KG1 (cell line): ENCODE results near the gene SCGB1D1.
"Not testable (repeated sequence)": the region's sequence is repeated elsewhere in the genome, so short reads cannot be mapped to it uniquely, and the experiment has no call there.

Experiments
- DNase-seq: peaks from one replicate; lab custom pipeline; 2025; lab: John Stamatoyannopoulos, UW

The SCGB1D1 gene

GRCh38 chr11:62166371-62166770 lies 23.6 kb upstream of the SCGB1D1 start:
- DNase-seq: no peak

DNA sequence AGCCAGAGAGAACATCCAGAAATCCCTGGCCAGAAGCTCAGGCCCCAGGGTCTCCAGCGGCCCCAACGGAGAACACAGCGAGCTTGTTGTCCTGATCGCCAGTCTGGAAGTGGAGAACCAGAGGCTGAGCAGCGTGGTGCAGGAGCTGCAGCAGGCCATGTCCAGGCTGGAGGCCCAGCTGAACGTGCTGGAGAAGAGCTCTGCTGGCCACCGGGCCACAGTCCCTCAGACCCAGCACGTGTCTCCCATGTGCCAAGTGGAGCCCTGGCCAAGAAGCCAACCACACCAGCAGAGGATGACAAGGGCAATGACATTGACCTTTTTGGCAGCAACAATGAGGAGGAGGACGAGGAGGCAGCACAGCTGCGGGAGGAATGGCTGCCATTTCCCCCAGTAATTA lies 20.6 kb upstream of the SCGB1D1 start:
- no peak for DNase-seq

DNA sequence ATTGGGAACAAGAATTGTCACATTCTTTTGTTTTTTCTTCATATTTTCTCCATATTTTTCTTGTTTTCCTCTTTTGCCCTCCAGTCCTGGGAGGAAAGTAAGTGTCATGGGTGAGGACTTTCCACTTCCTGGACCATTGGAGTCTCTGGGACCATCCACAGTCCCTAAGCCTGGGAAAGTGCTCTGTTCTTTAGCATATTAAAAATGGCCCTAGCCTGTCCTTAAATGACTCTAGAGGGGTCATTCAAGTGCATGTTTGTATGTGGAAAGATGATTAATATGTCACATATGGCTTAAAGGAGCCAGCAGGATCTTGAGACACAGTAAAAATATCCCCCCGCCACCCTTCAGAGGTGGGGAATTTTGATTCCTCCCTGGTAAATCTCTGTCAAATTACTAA lies 20.1 kb upstream of the SCGB1D1 start:
- no peak for DNase-seq

- DNase-seq: peak; percentile 95
These were observed 18.7 kb upstream of the SCGB1D1 start for GRCh38 chr11:62171261-62171723.

- DNase-seq: no peak
These were observed 17.7 kb upstream of the SCGB1D1 start for GRCh38 chr11:62172294-62172693.

DNA sequence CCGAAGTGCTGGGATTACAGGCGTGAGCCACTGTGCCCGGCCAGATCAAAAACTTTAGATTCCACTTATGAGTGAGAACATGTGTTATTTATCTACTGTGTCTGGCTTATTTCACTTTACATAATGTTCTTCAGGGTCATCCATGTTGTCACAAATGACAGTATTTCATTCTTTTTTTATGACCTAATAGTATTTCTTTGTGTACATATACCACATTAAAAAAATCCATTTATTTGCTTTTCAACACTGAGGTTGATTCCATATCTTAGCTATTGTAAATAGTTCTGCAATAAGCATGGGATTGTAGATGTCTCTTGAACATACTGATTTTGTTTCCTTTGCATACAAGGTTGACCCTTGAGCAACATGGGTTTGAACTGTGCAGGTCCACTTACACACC lies 13.2 kb upstream of the SCGB1D1 start:
- no peak for DNase-seq

- DNase-seq: no peak
These were observed 10.0 kb upstream of the SCGB1D1 start for GRCh38 chr11:62179995-62180394.

GRCh38 chr11:62181097-62181496 lies 8.9 kb upstream of the SCGB1D1 start:
- DNase-seq: no peak

DNA sequence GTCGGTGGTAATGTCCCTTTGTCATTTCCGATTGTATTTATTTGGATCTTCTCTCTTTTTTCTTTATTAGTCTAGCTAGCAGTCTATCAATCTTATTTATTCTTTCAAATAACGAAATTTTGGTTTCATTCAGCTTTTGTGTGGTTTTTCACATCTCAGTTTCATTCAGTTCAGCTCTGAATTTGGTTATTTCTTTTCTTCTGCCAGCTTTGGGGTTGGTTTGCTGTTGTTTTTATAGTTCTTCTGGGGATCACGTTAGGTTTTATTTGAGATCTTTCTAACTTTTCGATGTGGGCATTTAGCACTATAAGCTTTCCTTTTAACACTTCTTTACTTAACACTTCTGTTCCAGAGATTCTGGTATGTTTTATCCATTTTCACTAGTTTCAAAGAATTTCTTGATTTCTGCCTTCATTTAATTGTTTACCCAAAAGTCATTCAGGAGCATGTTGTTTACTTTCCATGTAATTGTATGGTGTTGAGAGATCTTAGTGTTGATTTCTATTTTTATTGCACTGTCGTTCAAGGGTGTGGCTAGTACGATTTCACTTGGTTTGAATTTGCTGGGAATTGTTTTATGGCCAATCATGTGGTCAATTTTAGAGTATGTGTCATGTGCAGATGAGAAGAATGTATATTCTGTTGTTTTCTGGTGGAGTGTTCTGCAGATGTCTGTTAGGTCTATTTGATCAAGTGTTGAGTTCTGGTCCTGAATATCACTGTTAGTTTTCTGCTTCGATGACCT lies 7.7 kb upstream of the SCGB1D1 start:
- DNase-seq: no peak

DNA sequence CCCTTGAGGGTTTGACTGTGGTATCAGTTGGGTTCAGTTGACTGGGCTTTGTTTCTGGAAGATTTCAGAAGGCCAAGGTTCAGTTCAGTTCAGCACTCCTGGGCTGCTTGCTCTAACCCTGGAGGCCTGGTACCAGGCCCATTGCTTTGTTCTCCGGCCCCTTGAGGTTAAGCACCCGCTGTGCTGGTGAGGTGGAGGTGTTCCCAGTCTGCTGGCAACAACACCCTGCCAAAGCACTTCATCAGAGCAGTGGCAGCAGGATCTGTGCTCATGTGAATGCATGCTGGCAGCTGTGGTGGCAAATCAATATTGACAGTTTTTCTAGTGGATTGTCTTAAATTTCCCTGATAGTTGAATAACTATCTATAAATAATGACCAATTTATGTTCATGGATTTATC lies 3.8 kb upstream of the SCGB1D1 start:
- no peak for DNase-seq

DNA sequence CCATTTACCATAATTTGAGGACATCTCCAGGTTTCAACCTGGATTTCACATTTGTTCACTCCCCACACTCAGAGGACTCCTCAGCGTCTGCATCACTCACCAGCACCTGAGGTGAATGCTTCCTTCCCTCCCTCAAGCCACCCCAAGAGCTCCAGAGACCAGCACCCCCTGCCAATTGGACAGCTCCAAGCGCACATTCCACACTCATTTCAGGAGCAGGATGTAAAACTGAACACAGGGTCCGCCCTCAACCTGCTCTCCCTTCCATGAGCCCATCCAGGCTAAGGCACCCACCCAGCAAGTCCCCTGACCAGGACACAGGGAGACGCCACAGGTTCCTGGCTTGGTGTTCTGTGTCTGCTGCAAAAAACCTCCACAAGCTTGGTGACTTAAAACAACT lies 3.9 kb downstream of the SCGB1D1 start:
- DNase-seq: no peak

DNA sequence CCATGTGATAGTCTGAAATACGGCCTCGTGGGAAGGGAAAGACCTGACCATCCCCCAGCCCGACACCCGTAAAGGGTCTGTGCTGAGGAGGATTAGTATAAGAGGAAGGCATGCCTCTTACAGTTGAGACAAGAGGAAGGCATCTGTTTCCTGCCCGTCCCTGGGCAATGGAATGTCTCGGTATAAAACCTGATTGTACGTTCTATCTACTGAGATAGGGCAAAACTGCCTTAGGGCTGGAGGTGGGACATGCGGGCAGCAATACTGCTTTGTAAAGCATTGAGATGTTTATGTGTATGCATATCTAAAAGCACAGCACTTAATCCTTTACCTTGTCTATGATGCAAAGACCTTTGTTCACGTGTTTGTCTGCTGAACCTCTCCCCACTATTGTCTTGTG lies 5.0 kb downstream of the SCGB1D1 start:
- not testable (repeated sequence) for DNase-seq

DNA sequence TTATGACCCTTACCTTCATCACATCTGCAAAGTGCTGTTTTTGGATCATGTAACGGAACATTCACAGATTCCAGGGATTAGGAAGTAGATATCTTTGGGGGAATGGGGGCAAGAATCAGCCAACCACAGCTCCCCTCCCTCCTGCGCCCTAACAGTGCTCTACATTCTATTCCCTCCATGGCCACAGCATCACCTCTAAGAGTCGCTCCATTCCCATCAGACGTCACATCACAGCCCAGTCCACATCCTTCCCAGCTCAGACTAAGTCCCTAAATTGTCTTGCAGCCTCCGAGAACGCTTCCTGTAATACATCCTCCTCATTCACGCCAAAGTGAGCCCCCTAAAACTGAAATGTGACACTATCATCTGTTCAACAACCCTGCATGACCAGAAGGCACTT lies 5.9 kb downstream of the SCGB1D1 start:
- DNase-seq: no peak

- DNase-seq: not testable (repeated sequence)
These were observed 7.4 kb downstream of the SCGB1D1 start for GRCh38 chr11:62197400-62197799.

- no peak for DNase-seq
These were observed 11.4 kb downstream of the SCGB1D1 start for GRCh38 chr11:62201376-62201775.

- DNase-seq: no peak
These were observed 12.9 kb downstream of the SCGB1D1 start for GRCh38 chr11:62202910-62203309.

GRCh38 chr11:62204430-62204829 lies 14.4 kb downstream of the SCGB1D1 start:
- no peak for DNase-seq

GRCh38 chr11:62205441-62205840 lies 15.4 kb downstream of the SCGB1D1 start:
- no peak for DNase-seq

DNA sequence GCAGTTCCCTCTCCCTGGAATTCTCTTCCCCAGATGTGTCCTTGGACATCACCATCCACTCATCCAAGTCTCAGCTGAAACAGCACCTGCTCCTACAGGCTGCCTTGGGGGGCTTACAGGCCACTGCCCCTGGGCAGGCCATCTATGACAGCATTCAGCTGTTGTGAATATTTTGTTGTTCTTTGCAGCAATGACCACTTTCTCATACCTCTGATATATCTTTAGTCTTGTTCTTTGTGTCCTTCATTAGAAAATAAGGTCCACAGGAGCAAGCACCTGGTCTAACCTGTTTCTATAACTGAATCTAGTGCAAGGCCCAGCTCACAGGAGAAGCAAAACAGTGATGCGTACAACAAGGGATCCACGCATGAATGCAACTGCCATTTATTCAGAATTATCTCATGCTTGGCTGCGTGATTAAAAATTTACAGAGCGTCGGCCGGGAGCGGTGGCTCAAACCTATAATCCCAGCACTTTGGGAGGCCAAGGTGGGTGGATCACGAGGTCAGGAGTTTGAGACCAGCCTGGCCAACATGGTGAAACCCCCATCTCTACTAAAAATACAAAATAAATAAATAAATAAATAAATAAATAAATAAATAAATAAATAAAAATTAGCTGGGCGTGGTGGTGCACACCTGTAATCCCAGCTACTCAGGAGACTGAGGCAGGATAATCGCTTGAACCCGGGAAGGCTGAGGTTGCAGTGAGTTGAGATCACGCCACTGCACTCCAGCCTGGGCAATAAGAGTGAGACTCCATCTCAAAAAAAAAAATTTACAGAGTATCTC lies 16.5 kb downstream of the SCGB1D1 start:
- DNase-seq: not testable (repeated sequence)

DNA sequence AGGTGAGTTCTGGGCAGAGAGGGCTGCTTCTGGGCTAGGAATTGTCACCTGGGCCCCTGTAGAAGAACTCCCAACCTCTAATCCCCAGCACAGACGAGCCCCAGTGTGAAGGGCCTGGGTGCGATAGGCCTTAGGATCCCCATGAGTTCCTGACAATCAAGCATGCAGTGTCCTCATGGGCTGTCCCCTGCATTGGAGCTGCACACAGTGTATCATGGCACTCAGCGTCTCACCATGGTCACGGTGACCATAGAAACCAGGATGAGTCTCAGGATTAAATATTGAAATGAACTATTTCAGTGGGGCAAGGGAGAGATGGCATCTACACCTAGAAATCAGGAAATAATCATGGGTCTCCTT lies 18.7 kb downstream of the SCGB1D1 start:
- DNase-seq: no peak

DNA sequence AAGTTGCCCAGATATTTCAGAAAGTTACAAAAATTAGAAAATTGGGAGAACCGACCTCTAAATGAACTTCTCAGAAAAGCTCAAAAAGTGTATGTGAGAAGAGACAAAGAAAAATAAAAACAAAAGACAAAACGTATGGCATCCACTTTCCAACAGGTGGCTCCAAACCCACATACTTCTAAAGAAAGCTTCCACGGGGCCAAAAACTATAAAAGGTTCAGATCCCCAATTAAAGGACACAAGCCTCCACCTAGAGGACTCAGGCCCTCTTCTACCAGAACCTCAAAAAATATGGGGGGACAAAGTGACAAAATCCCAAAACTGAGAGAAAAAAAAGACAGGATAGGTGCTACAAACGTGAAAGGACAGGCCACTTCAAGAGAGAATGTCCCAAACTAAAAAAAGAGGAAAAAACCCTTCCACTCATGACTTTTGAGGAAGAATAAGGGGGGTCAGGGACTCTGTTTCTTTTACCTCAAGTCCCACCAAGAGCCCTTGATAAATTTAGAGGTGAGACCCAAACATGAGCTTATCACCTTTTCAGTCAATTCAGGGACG lies 27.3 kb downstream of the SCGB1D1 start:
- DNase-seq: no peak

DNA sequence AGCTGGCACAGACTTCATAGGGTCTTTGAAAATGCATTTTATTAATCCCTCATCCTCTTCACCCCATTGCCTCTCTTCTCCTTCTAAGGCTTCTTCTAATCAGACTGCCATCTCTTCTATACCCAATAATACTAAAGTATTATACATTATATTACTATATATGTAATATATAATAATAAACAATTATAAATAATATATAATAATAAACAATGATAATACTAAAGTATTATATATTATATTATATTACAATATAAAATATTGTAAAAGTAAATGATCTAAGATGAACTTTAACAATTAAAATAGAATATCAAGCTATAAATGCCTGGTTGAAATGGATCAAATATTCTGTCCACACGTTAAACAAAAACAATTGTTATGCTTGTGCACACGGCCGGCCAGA lies 31.5 kb downstream of the SCGB1D1 start:
- DNase-seq: no peak

GRCh38 chr11:62223095-62223494 lies 33.1 kb downstream of the SCGB1D1 start:
- no peak for DNase-seq
